ENCODE results near the gene RNF220.
A peak's percentile ranks its signal among the peaks of the same experiment; 100 is the strongest.
"Not testable (repeated sequence)": the region's sequence is repeated elsewhere in the genome, so short reads cannot be mapped to it uniquely, and the experiment has no call there.

The RNF220 gene

DNA sequence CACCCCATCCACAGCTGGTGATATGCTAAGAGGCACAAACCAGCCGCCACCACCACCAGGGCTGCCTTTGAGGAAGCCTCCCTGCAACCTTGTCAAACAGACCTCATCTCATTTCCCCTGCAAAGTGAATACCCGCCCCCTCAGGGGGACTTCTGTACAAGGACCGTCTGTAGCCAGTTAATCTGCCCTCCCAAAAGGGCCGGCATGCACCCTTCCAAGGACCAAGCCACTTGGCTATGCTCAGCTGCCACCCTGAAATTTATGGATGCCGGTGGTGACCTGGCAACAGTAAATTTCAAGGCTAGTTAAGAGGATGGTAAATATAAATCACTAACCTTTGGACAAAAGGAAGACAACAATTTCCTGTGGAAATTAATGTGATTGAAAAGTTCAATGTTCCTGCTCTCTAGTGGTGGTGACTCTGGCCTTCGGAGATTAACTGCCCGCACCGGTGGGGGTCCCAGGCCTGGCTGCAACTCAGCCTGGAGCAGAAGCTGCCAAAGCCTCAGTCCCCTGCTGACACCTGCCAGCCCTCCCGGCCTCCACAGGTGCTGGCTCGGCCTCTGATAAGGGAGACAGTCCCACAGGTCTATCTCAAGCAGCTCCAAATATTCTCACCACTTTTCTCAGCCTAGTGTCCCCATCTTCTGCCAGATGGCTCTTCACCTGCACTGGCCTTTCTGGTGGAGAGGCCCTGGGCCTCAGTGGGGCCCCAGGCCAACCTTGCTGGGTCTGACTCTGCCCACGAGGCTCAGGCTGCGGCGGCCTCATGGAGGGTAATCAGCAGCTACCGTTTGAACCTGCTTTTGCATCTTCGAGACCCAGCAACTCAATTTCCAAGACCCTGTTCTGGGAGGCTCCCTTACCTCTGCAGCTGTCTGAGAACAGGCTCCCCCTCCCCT lies 257.0 kb downstream of the RNF220 start:
- no peak for DNase-seq

GRCh38 chr1:44662683-44663030 lies 257.6 kb downstream of the RNF220 start:
- no peak for DNase-seq

- no peak for DNase-seq
Observed at GRCh38 chr1:44663417-44663816, 258.4 kb downstream of the RNF220 start.

- DNase-seq: no peak
Observed at GRCh38 chr1:44664730-44665370, 259.8 kb downstream of the RNF220 start.

GRCh38 chr1:44666719-44667118 lies 261.7 kb downstream of the RNF220 start:
- DNase-seq: not testable (repeated sequence)

DNA sequence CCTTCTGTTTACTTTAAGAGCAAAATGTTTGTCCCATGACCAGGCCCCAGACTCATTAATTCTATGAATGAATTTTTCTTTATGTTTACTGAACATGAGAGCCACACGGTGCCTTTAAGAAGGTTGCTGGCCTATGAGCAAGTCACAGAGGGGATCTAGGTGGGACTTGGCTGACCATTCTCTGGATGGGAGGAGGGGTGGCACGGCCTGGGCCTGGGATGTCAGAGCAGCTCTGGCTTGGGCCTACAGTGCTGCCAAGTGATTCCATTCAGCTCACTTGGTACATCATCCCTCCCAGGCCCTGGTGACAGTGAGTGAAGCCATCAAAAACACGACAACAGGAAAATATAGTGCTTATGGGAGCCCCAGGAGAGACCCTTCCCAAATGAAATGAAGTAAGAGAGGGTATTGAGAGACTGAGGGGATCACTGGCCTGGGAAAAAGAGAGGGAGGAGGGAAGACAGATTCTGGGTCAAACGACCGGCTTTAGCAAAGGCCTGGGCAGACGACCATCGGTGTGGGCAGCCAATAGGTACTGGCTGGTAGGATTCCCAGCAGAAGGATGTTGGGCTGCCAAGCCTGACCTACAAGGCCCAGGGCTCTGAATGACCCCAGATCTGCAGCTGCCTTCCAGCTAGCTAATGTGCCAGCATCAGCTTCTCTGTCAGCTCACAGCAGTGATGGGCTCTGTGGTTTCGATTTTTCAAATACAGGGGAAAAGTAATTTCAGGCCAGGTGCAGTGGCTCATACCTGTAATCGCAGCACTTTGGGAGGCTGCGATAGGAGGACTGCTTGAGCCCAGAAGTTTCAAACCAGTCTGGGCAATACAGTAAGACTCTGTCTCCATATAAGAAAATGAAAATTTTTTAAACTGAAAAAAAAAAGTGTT lies 265.9 kb downstream of the RNF220 start:
- no peak for DNase-seq

DNA sequence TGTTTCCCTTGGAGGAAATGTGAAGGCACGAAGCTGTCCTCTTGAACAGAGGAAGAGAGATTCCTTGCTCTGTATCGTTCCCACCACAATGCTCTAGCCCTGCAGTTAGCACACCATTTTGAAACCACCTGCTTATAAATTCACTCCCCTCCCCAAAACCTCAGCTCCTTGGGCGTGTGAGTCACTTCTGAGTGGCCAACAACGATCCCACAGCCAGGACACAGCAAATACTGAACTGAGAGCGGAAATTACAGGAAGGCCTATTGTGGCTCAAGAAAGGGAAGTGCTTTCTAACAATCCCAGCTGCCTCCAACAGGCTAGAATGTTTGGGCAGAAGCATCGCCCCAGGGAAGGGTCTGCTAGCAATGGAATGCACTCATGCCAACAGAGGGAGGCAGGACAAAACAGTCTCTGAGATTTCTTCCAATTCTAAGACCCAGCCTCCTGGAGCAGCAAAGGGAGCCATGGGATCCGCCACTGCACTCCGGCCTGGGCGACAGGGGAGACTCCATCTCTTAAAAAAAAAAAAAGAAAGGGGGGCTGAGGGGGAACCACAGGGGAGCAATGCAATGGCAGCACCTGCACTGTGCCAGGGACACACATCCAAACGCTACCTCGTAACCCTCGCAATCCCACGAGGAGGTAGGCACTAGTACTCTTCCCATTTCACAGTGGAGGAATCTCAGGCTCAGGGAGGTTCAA lies 267.4 kb downstream of the RNF220 start:
- DNase-seq: peak; percentile 87

DNA sequence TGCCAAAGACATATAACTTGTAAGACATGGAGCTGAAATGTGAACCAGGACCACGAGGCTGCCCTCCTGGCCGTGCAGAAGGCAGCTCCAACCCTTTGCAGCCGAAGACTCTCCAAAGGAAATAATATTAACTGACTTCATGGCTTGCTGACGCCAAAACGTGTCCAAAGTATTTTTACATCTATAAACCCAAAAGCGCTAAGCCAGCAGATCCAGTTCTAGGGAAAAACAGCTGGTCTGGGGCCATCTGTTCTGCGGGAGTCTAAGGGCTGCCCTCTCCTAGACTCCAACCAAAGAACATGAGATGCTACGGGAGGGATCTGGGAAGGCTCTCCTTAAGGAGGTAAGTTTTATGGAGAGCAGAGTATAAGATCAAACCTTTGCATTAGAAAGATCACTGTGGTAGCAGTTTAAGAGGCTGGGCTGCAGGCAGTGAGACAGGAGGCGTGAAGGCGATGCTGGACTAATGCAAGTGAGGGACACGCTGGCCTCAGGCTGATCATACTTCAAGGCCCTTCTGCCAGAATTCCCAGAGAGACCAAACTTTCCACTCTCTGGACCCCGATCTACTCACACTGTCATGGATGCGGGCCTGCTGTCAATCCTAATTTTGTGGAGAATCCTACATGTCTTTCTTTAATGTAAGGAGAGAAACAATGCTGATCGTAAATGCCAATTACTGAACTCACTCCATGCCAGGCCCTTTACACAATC lies 268.1 kb downstream of the RNF220 start:
- no peak for DNase-seq

GRCh38 chr1:44673675-44674112 lies 268.6 kb downstream of the RNF220 start:
- DNase-seq: no peak

DNA sequence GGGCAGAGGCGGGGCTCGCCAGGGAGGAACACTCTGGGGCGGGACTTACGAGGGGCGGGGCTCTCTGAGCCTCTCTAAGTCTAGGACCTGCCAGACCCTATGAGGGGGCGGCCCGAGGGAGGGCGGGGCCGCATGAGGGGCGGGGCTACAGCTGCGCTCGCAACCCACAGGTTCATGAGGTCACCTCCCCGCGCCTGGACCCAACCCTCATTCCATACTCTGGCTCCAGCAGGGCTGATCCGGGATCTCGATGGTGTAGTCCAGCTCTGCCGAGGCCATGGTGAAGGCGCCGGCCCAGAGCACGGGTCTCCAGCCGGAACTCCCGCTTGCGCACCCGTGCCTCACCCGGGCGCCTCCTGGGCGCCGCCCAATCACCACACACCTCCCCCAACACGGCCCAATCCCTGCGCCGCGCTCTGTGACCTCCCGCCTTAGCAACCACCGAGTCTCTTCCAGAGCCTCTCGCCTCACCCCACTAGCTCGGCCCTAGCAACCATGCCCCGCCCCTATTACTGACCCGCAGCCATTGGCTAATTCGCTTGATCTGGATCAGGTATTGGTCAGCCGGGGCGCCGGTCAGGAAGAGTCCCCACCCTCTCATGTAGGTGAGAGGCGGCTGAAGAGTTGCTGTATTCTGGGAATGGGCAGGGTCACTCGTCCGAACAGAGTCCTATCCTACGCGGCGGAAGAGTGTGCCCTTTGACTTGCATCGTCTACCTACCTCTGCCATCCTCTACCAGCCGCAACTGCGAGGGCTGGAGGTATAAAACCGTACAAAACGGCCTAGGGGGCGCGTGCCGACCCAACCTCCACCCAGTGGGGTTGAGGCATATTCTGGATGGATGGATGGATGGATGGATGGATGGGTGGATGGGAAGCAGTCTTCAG lies 269.3 kb downstream of the RNF220 start, which contains the start of the genes ARMH1 and TMEM53:
Gene ARMH1 (plus strand): TSS at position 602 of the 888 bp plus-strand sequence. CDS start 14,984 bp downstream, outside the sequence.
Gene TMEM53 (minus strand): TSS at position 369 of the 888 bp plus-strand sequence. CDS start 90 bp downstream, at position 279.
- DNase-seq: peak; percentile 60

DNA sequence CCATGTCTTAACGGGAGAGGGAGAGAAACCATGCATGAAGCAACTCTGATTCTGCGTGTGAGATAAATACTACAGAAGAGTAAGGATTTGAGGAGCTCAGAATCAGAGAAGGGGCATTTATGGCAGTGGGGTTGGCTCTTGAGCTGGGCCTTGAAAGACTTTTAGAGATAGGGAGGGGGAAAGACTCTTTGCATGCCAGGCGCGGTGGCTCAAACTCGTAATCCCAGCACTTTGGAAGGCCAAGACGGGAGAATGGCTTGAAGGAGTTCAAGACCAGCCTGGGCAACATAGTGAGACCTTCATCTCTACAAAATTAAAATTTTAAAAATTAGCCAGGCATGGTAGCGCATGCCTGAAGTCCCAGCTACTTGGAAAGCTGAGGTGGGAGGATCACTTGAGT lies 270.1 kb downstream of the RNF220 start:
- DNase-seq: no peak

DNA sequence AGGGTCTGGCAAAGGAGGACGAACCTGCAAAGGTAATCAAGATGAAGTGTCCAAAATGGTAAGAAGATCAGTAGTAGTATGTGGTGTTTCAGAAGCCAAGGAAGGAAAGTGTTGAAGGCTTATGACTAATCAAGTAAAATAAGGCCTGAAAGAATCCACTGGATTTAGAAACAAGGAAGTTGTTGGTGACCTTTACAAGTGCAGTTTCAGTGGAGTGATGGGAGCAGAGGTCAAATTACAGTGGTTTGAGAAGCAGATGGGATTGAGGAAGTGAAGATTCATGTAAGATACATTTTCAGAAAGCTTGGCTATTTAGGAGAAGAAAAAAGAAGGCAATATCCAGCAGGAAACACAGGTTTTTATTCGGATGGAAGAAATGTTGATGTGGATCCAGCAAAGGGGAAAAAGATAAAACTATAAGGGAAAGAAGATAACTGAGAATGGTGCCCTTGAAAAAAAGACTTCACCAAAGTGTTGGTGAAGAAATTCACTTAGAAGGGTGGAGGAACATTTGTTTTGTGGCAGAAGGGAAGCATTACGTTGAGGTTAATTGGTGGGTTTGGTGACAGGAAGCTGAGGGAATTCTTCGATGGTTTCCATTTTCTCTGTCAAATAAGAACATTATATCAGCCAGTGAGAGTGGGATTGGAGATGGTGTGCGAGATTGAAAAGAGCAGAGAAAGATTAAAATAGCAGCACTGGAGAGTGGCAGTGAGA lies 271.6 kb downstream of the RNF220 start:
- peak; percentile 91 for DNase-seq

DNA sequence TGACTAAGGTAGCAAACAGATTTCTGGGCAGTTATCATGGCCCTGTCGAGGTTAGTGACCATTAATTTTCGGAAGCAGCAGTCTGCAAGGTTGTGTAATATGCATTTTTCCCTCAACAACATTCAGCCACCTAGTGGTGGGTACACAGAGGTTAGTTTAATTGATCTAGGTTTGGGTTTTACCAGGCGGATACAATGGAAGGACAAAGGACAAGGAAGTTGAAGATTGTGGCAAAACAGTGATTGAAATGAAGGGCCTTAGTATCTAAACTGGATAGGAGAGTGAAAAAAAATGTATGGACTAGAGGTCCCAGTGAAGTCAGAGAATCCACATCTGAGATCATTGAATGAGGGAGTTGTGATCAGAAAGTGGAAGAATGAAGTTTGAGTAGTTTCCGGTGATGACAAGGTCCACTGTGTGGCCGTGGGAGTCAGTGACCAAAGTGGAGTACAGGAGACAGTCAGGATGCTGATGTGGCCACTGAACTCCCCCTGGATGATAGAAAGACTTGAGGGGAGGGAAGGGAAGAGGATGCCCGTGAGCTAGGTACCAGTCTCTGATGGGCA lies 272.2 kb downstream of the RNF220 start:
- no peak for DNase-seq

GRCh38 chr1:44678120-44678519 lies 273.1 kb downstream of the RNF220 start:
- no peak for DNase-seq

DNA sequence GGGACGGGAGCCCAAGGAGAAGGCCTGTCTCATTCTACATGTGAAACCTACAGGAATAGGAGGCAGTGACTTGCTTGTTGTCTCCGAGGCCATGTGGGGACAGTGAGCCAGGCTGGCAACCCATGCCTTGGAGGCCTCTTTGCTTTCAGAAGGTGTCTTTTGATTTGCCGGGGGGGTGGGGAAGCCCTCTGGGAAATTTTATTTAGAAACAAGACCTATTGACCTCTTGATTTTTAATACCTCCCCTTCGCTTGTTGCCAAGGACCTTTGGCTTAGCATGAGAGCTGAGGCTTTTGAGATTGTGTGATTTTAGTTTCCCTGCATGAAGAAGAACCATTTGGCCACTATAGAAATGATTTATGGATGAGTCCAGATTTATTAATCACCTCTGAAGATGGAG lies 273.6 kb downstream of the RNF220 start:
- no peak for DNase-seq

DNA sequence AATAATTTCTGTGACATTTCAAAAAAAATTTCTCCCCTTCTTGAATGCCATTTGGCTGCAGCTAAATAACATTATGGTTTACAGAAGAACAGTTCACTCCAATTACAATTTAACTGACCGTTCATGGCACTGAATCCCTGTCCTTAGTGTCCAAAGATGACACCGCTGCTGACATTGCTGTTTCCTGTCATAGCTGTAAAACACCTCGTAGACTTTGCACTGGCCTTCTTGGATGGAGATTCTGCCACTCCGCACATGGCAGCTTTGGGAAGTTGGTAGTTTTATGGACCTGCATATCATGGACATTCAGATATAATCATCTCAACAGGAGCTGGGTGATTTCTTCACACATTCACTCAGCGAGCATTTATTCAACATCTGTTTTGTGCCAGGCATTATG lies 274.4 kb downstream of the RNF220 start:
- DNase-seq: no peak

GRCh38 chr1:44681905-44682882 lies 277.1 kb downstream of the RNF220 start:
- no peak for DNase-seq

- DNase-seq: no peak
Observed at GRCh38 chr1:44682883-44683265, 277.8 kb downstream of the RNF220 start.
